Lung (tissue), 12 donors: Measurements from ENCODE around the gene LAMB4. TPM values are rescaled to one million over a fixed set of nuclear protein-coding genes. Genes with fewer than 3 reads are reported as not detected.

Source experiments
- ATAC-seq: fragments of 200-7000 bp; cut with Tn5 transposase; one replicate; pipeline ENCODE4 v1.9.1; 2020; ENCODE audit warnings: moderate number of reproducible peaks; ENCODE audit not compliant: insufficient read depth, low FRiP score
- DNase-seq, 3 donors: peaks; one replicate each; pipeline ENCODE4 v3.0.0-alpha.2; 2013 to 2017
- H3K27ac ChIP-seq, 2 donors: one replicate each; pipeline ENCODE4 v1.5.1; 2013; ENCODE audit warnings: mild to moderate bottlenecking in 2 of 2, moderate library complexity in 2 of 2, control low read depth in 1 of 2, inconsistent platforms in 1 of 2, low read depth in 1 of 2, low read length in 1 of 2
- H3K27me3 ChIP-seq, 3 donors: one replicate each; pipeline ENCODE4 v1.5.1; 2013; ENCODE audit warnings: low read length in 2 of 3; ENCODE audit not compliant: control insufficient read depth in 3 of 3, insufficient read depth in 3 of 3
- H3K36me3 ChIP-seq, 4 donors: one replicate each; pipeline ENCODE4 v1.5.1; 2013; ENCODE audit warnings: low read length in 4 of 4, mild to moderate bottlenecking in 1 of 4, moderate library complexity in 1 of 4; ENCODE audit not compliant: control insufficient read depth in 4 of 4, insufficient read depth in 4 of 4
- H3K4me1 ChIP-seq, 5 donors: one replicate each; pipeline ENCODE4 v1.5.1; 2013; ENCODE audit warnings: low read length in 5 of 5, mild to moderate bottlenecking in 2 of 5, moderate library complexity in 1 of 5; ENCODE audit not compliant: control insufficient read depth in 5 of 5, insufficient read depth in 5 of 5
- H3K4me3 ChIP-seq: one replicate; pipeline ENCODE4 v1.5.1; 2013; ENCODE audit warnings: mild to moderate bottlenecking, control low read depth, moderate library complexity
- H3K9ac ChIP-seq, 2 donors: one replicate each; pipeline ENCODE4 v1.5.1; 2013; ENCODE audit warnings: low read length in 2 of 2, control low read depth in 1 of 2; ENCODE audit not compliant: insufficient read depth in 1 of 2
- H3K9me3 ChIP-seq, 4 donors: one replicate each; pipeline ENCODE4 v1.5.1; 2013; ENCODE audit warnings: low read length in 3 of 4, mild to moderate bottlenecking in 1 of 4, moderate library complexity in 1 of 4; ENCODE audit not compliant: control insufficient read depth in 4 of 4, insufficient read depth in 3 of 4
- WGBS, 2 donors: extraction: QIAGEN DNeasy Blood & Tissue Kit; methylation state at CpG; one replicate each; pipeline ENCODE4 v1.1.7; 2013; 5-methylcytosine and 5-hydroxymethylcytosine counted together
- polyA plus RNA-seq, 2 donors: library from polyadenylated mRNA; stranded (reverse); fragments of 200-250 nt; gene quantifications; one replicate each; pipeline ENCODE4 v1.2.1, GENCODE V29; 2013
- total RNA-seq, 2 donors: library from RNA; depleted of rRNA in 1 of 2; stranded (reverse); fragments of >200 nt in 1 of 2; gene quantifications; one replicate each; pipeline ENCODE4 v1.2.1, GENCODE V29; 2014 to 2021
- TF ChIP-seq, protein P1 (sequence below): IDR thresholded peaks from 2 replicates; pipeline ENCODE4 v1.5.1; 2012; ENCODE audit warnings: mild to moderate bottlenecking; ENCODE audit errors: control extremely low read depth, extremely low read depth
- donor health status: control.
- donor health status: control.
- donor health status: Bipolar disorder and iron deficiency.
- donor health status: healthy.
- donor health status: DM: yes; HTN: yes; CAD: no.

LAMB4 gene
- total and polyA plus RNA-seq, 4 donors: 0.06 to 0.63 (median 0.28) TPM

DNA sequence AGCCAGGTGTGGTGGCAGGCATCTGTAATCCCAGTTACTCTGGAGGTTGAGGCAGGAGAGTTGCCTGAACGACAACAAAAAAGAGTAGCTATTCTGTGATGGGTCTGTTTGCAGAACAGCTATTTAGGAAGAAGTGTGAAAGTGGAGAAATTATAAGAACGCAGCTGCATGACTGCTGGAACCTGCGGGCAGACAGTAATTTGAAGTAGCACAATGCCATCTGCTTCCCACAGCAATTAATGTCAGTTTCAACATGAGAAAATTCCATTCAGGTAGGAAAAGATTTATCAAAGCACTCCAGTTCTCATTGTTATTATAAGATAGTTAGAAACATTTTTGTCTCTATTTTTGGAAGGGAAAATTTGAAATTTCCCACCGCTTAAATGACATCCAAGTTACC lies 148.7 kb downstream of the LAMB4 start:
- TF ChIP-seq, protein P1, sequence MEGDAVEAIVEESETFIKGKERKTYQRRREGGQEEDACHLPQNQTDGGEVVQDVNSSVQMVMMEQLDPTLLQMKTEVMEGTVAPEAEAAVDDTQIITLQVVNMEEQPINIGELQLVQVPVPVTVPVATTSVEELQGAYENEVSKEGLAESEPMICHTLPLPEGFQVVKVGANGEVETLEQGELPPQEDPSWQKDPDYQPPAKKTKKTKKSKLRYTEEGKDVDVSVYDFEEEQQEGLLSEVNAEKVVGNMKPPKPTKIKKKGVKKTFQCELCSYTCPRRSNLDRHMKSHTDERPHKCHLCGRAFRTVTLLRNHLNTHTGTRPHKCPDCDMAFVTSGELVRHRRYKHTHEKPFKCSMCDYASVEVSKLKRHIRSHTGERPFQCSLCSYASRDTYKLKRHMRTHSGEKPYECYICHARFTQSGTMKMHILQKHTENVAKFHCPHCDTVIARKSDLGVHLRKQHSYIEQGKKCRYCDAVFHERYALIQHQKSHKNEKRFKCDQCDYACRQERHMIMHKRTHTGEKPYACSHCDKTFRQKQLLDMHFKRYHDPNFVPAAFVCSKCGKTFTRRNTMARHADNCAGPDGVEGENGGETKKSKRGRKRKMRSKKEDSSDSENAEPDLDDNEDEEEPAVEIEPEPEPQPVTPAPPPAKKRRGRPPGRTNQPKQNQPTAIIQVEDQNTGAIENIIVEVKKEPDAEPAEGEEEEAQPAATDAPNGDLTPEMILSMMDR: no peak
- peaks cover 0 to 39% (median 27%) of the 10 kb centered on the region in 4 donors for H3K36me3 ChIP-seq
- ATAC-seq (no peak), DNase-seq (no peak)
- WGBS, 2 donors: 75 to 80% methylated on average over 4 of the region's 4 CpGs
- peaks cover 0 to 33% (median 15%) of the 10 kb centered on the region in 5 donors for H3K4me1 ChIP-seq
- no peaks in the 10 kb centered on the region for H3K9me3 ChIP-seq
- no peak overlapping the region for H3K27ac ChIP-seq
- no peaks in the 10 kb centered on the region for H3K27me3 ChIP-seq
- no peak overlapping the region for H3K4me3 ChIP-seq
- no peak overlapping the region for H3K9ac ChIP-seq

DNA sequence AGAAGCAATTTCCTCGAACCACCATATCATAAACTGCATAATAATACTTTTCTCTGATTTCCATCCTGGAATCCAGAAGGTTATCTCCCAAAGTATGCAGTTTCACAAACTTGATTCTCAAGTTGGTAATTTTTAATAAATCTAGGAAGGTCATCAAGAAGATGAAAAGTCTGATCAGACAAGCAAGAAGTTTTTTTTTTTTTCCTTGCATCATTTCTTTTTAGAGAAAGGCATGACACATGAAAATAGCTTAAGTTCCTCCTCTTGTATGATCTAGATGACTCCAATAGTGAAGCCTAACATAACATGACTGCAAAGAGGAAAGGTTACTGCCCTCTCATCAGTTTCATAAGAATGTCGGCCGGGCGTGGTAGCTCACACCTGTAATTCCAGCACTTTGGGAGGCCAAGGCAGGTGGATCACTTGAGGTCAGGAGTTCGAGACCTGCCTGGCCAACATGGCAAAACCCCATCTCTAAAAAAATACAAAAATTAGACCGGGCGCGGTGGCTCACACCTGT lies 149.4 kb downstream of the LAMB4 start:
- no peak overlapping the region for H3K4me3 ChIP-seq
- peaks cover 0 to 40% (median 25%) of the 10 kb centered on the region in 4 donors for H3K36me3 ChIP-seq
- H3K9me3 ChIP-seq: no peaks in the 10 kb centered on the region
- H3K4me1 ChIP-seq: peaks cover 0 to 33% (median 15%) of the 10 kb centered on the region in 5 donors
- ATAC-seq (no peak), DNase-seq (no peak)
- no peak overlapping the region for H3K9ac ChIP-seq
- no peak overlapping the region for H3K27ac ChIP-seq
- H3K27me3 ChIP-seq: no peaks in the 10 kb centered on the region
- TF ChIP-seq, protein P1: no peak
- WGBS, 2 donors: 97% methylated on average over 8 of the region's 8 CpGs

DNA sequence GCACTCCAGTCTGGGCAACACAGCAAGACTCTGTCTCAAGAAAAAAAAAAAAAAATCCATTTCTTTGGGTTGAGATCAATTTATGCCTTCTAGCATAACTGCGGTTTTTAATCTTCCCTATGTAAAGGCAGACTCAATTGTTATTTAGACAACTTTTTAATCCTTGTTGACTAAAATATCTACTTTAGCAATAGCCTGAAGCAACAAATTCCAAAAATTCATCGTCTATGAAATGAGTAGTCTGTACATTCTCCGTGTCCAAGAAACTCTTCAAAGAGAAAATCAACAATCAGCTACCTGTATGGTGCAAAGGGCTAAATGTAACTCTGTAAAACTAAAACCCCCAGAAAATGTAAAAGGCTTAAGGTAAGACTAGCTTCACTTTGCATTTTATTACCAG lies 150.0 kb downstream of the LAMB4 start:
- no peak overlapping the region for H3K4me3 ChIP-seq
- H3K9me3 ChIP-seq: no peaks in the 10 kb centered on the region
- H3K36me3 ChIP-seq: peaks cover 2 to 45% (median 27%) of the 10 kb centered on the region in 4 donors
- ATAC-seq: no peak
- H3K27ac ChIP-seq: no peak overlapping the region
- DNase-seq: no peak
- TF ChIP-seq, protein P1: no peak
- peaks cover 0 to 33% (median 15%) of the 10 kb centered on the region in 5 donors for H3K4me1 ChIP-seq
- 94% methylated on average over 3 of the region's 3 CpGs for WGBS, 2 donors
- no peak overlapping the region for H3K9ac ChIP-seq
- no peaks in the 10 kb centered on the region for H3K27me3 ChIP-seq
